Brain microvascular endothelial cell (primary cell): Measurements from ENCODE around the gene ASB10.

Source experiments
- DNase-seq: peaks from one replicate; pipeline ENCODE4 v3.0.0-alpha.2; 2020
- H3K27ac ChIP-seq: fragments of 250-450 bp; sonication (Bioruptor Pico); 2 replicates; pipeline ENCODE4 v1.5.1; 2020; ENCODE audit warnings: mild to moderate bottlenecking, moderate library complexity
- H3K27me3 ChIP-seq: fragments of 250-450 bp; sonication (Bioruptor Pico); replicated peaks from 2 replicates; pipeline ENCODE4 v1.5.1; 2020; ENCODE audit warnings: mild to moderate bottlenecking
- H3K36me3 ChIP-seq: fragments of 250-450 bp; sonication (Bioruptor Pico); replicated peaks from 2 replicates; pipeline ENCODE4 v1.5.1; 2020; ENCODE audit warnings: mild to moderate bottlenecking
- H3K4me3 ChIP-seq: 2 replicates; pipeline ENCODE4 v1.5.1; 2011; ENCODE audit warnings: low read depth, mild to moderate bottlenecking, control low read depth, low read length, moderate library complexity
- in situ Hi-C: cut with HindIII; loops from 2 replicates; pipeline ENCODE4 v1.10.0; 2017; ENCODE audit warnings: low sequenced_read_pairs, low pct_ligation_motif_present
- TF ChIP-seq, protein P1 (sequence below): IDR thresholded peaks from 2 replicates; pipeline ENCODE4 v1.5.1; 2011; ENCODE audit warnings: low read depth, mild to moderate bottlenecking, moderate library complexity, low read length, control low read depth, inconsistent platforms; ENCODE audit errors: missing control alignments

Gene ASB10

DNA sequence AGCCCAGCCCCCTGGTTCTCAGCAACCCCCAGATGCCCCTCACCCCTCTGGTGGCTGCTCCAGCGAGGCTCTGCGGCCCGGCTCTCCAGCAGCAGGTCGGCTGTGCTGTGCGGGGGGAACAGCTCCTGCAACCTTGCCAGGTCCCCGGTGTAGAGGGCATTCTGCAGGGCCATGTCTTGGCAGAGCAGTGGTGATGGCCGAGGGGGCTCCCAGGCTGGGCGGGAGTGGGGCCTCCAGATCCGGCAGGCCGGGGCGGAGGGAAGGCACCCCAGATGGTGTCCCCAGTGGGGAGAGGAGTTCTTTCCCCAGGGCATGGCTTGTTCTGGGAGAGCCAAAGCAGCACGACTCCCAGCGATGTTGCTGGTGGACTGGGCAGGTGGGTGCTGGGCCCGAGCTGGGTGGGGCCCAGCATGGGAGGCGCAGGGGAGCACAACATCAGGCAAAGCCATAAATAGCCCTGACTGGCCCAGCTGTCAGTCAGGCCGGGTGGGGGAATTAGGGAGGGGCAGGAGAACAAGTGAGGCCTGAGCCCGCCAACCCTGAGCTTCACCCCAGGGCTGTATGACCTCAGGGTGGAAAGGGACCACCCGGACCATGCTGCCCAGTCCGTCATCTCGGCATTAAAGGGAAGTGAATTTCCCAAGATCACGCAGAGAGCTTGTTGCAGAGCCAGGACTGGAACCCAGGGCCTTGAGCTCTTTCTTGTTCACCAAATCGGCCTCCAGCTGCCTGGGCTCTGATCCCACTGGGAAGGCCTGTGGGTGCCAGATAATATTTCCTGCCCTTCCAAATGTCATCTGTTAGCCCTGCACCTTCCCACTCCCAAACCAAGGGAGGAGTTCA lies 580 bp upstream of the ASB10 start:
- TF ChIP-seq, protein P1, sequence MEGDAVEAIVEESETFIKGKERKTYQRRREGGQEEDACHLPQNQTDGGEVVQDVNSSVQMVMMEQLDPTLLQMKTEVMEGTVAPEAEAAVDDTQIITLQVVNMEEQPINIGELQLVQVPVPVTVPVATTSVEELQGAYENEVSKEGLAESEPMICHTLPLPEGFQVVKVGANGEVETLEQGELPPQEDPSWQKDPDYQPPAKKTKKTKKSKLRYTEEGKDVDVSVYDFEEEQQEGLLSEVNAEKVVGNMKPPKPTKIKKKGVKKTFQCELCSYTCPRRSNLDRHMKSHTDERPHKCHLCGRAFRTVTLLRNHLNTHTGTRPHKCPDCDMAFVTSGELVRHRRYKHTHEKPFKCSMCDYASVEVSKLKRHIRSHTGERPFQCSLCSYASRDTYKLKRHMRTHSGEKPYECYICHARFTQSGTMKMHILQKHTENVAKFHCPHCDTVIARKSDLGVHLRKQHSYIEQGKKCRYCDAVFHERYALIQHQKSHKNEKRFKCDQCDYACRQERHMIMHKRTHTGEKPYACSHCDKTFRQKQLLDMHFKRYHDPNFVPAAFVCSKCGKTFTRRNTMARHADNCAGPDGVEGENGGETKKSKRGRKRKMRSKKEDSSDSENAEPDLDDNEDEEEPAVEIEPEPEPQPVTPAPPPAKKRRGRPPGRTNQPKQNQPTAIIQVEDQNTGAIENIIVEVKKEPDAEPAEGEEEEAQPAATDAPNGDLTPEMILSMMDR = no peak
- no peak for DNase-seq
- Histone ChIP-seq H3K27me3 (peaks cover 10% of the 10 kb centered on the region), H3K36me3 (no peaks in the 10 kb centered on the region), H3K4me3 (no peak overlapping the region), H3K27ac (no peak overlapping the region)
- in situ Hi-C loops = no loop called here

DNA sequence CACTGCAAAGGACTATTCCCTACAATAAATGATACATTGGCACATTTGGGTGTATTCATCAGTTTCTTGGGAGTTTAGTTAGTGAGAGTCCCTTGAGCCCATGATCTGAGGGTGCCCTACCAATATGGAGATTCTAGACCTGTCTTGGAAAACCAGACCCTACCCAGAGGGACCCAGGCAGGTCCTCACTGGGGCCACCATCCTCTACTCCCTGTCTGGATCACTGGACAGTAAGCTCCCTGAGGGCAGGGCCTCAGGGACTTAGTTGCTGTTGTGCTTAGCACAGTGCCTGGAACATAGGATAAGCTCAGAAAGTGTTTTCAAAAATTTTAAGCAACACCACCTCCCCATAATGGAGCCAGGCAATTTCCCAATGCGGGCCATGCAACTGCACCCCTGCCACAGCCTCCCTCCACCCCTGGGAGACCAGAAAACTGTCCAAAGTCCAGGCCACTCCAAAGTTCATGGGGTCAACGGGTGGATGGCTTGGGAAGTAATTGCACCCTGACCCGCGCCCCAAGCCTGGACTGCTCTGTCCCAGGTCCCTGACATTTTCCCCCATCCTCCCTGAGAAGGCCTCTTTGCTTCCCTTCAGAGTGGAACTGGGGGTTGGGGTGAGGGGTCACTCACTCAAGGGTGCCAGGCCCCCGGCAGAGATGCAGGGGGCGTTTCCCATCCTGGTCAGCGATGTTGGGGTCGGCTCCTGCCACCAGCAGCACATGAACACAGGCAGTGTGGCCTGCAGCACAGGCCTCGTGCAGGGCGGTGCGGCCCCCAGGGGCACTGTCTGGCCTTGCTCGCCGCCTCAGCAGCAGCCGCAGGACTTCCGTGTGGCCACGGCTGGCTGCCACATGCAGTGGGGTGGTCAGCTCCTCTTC lies 1.0 kb downstream of the ASB10 start:
- peaks cover 12% of the 10 kb centered on the region for H3K27me3 ChIP-seq
- in situ Hi-C loops = no loop called here
- TF ChIP-seq, protein P1 = no peak

DNA sequence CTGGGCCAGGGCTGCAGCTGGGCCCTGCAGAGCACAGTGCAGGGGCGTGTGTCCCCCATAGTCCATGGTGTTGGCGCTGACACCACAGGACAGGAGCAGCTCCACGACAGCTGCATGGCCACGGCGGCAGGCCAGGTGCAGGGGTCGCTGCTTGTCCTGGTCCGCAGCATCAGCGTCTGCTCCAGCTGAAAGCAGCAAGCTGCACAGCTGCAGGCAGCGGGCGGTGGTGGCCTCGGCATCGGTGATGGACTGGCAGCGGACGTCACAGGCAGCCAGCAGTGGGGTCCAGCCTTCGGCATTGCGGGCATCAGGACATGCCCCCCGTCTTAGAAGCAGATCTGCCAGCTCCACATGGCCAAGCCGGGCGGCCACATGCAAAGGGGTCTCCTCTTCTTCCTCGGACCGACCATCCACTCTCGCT lies 6.0 kb downstream of the ASB10 start:
- TF ChIP-seq, protein P1 = no peak
- peaks cover 33% of the 10 kb centered on the region for H3K27me3 ChIP-seq
- DNase-seq = no peak
- H3K4me3 ChIP-seq = no peak overlapping the region
- H3K27ac ChIP-seq = no peak overlapping the region
- in situ Hi-C loops = no loop called here
- H3K36me3 ChIP-seq = no peaks in the 10 kb centered on the region

More for the DNA sequence above, 1.0 kb downstream of the ASB10 start:
- H3K36me3 ChIP-seq = no peaks in the 10 kb centered on the region
- no peak for DNase-seq
- H3K4me3 ChIP-seq = no peak overlapping the region
- H3K27ac ChIP-seq = no peak overlapping the region

DNA sequence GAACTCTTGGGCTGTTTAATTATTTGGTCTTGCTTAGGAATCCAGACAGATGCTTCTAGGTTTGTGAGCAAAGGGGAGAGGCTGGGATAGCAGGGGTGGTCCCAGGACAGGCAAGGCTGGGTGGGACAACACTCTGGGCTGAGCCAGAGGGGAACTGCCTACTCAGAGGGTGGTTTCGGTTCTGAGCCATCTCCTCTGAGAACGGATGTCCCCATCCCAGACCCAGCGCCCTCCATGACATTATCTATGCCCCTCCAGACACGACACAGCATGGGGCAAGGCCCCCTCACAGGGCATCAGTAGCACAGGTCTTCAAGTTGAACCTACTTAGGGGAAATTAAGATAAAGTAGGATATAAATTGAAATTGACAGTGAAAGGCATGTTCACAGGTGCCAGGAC lies 7.1 kb downstream of the ASB10 start:
- Histone ChIP-seq H3K36me3 (no peaks in the 10 kb centered on the region), H3K27me3 (peaks cover 38% of the 10 kb centered on the region), H3K27ac (no peak overlapping the region), H3K4me3 (no peak overlapping the region)
- TF ChIP-seq, protein P1 = no peak
- DNase-seq = no peak
- in situ Hi-C loops = no loop called here

DNA sequence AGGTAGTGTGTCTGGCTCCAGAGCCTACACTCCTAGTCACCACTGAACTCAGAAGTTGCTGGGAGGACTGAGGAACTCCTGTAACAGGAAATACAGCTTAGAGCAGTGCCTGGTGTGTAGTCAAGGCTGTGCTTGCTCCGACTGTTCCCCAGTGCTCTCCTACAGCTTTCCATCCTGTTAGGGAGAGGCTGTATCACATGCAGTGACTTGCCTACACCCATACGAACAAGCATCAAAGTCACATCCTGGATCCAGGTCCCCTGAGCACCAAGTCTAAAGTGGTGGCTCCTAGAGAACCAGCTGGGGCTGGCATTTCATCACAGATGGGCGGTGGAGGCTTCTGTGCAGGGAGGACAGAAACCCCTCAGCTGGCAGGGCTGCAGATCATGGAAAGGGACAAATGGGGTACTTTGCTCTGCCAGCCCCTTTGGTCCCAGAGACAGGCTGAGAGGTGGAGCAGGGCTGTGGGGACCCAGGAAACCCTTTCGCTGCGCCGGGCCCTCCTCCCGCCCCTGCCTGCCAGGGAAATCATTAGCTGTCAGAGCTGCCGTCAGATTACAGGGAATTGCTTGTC lies 7.7 kb downstream of the ASB10 start:
- DNase-seq = no peak
- TF ChIP-seq, protein P1 = no peak

More for the DNA sequence above, 7.7 kb downstream of the ASB10 start:
- Histone ChIP-seq H3K4me3 (no peak overlapping the region), H3K27me3 (peaks cover 40% of the 10 kb centered on the region), H3K27ac (no peak overlapping the region), H3K36me3 (no peaks in the 10 kb centered on the region)
- in situ Hi-C loops = no loop called here
